Panc1 (cell line): ENCODE measurements around the gene PRXL2B. TPM values are rescaled to one million over a fixed set of nuclear protein-coding genes. Genes with fewer than 3 reads are reported as not detected.

Source experiments
- ATAC-seq: fragments of 200-7000 bp; cut with Tn5 transposase; 2 replicates; pipeline ENCODE4 v1.9.1; 2020; ENCODE audit warnings: mild to moderate bottlenecking, moderate library complexity
- BruUV-seq: library from RNA; stranded (reverse); fragments of 400-500 nt; replicated peaks from 2 replicates; lab custom pipeline; 2021; lab: Mats Ljungman, UMichigan
- CTCF ChIA-PET: fragments of 300-600 bp; sonication (Branson Sonifier 250); formaldehyde crosslinking; loops from one replicate; lab custom pipeline; 2022; ENCODE audit warnings: antibody characterized with exemption; lab: Charles Lee
- POLR2A ChIA-PET: fragments of 300-600 bp; sonication (Branson Sonifier 250); formaldehyde crosslinking; loops from one replicate; lab custom pipeline; 2022; ENCODE audit warnings: antibody characterized with exemption; lab: Charles Lee
- DNase-seq: peaks from one replicate; pipeline ENCODE4 v3.0.0-alpha.2; 2010; ENCODE audit warnings: low read depth, low spot score
- H3K27ac ChIP-seq: 2 replicates; pipeline ENCODE4 v1.5.1; 2011; ENCODE audit warnings: mild to moderate bottlenecking, low read length, inconsistent platforms
- H3K27me3 ChIP-seq: fragments of 200-500 bp; sonication (Bioruptor generic); 2 replicates; pipeline ENCODE4 v1.6.0; 2014; ENCODE audit warnings: low read length, inconsistent platforms; ENCODE audit not compliant: control insufficient read depth, insufficient read depth
- H3K36me3 ChIP-seq: fragments of 200-500 bp; sonication (Bioruptor generic); 2 replicates; pipeline ENCODE4 v1.5.1; 2014; ENCODE audit warnings: inconsistent platforms, mild to moderate bottlenecking, low read length, moderate library complexity; ENCODE audit not compliant: control insufficient read depth, insufficient read depth
- H3K4me1 ChIP-seq: 2 replicates; pipeline ENCODE4 v1.5.1; 2011; ENCODE audit warnings: inconsistent platforms, mild to moderate bottlenecking, low read length, moderate library complexity; ENCODE audit not compliant: control insufficient read depth, insufficient read depth
- H3K4me3 ChIP-seq, 2 experiments: 2 replicates each; pipeline ENCODE4 v1.5.1; 2011 to 2012; ENCODE audit warnings: low read depth in 2 of 2, low read length in 2 of 2, mild to moderate bottlenecking in 2 of 2, inconsistent platforms in 1 of 2, moderate library complexity in 1 of 2
- H3K9me3 ChIP-seq: fragments of 200-500 bp; sonication (Bioruptor generic); 2 replicates; pipeline ENCODE4 v1.5.1; 2014; ENCODE audit warnings: low read depth, mild to moderate bottlenecking, inconsistent platforms, low read length, moderate library complexity; ENCODE audit not compliant: control insufficient read depth, insufficient read depth
- CTCF ChIP-seq: fragments of 450-650 bp; IDR thresholded peaks from 2 replicates; pipeline ENCODE4 v1.5.1; 2017; ENCODE audit warnings: mild to moderate bottlenecking
- POLR2AphosphoS5 ChIP-seq: IDR thresholded peaks from 2 replicates; pipeline ENCODE4 v1.6.1; 2012; ENCODE audit warnings: mild to moderate bottlenecking, low read depth, low read length, moderate library complexity
- REST ChIP-seq, 2 experiments: IDR thresholded peaks; 2 replicates each; pipeline ENCODE4 v1.6.1; 2011 to 2012; ENCODE audit warnings: low read depth in 2 of 2, control low read depth in 1 of 2, low read length in 1 of 2, mild to moderate bottlenecking in 1 of 2, moderate library complexity in 1 of 2; ENCODE audit not compliant: insufficient read depth in 1 of 2
- SIN3A ChIP-seq: IDR thresholded peaks from 2 replicates; pipeline ENCODE4 v1.6.1; 2012; ENCODE audit warnings: low read depth, mild to moderate bottlenecking, low read length, moderate library complexity, borderline replicate concordance; ENCODE audit not compliant: insufficient read depth
- TCF7L2 ChIP-seq: IDR thresholded peaks from 2 replicates; pipeline ENCODE4 v1.6.1; 2011; ENCODE audit warnings: mild to moderate bottlenecking, low read depth, low read length, inconsistent platforms
- in situ Hi-C: cut with HindIII; loops from 2 replicates; pipeline ENCODE4 v1.10.0; 2016; ENCODE audit warnings: low sequenced_read_pairs, low pct_unique_long_range_greater_than_20kb
- intact Hi-C: fragments of 100-400 bp; cut with micrococcal nuclease; formaldehyde crosslinking; loops from one replicate; pipeline ENCODE4 v1.10.0; 2022; ENCODE audit not compliant: unreplicated experiment
- total RNA-seq: library from RNA; stranded (reverse); gene quantifications from one replicate; pipeline ENCODE4 v1.2.1, GENCODE V29; 2021; ENCODE audit not compliant: unreplicated experiment

Gene PRXL2B
- total RNA-seq, 1 experiment from 2014 or later, result 17.0 TPM

GRCh38 chr1:2606881-2607621 lies 20.5 kb downstream of the PRXL2B start:
- intact Hi-C loops (no loop called here), in situ Hi-C loops (no loop called here)
- no TSS peak for BruUV-seq
- POLR2A ChIA-PET, result no interaction called here
- ATAC-seq, result no peak
- Histone ChIP-seq H3K27ac (no peak overlapping the region), H3K4me1 (no peaks in the 10 kb centered on the region), H3K36me3 (no peaks in the 10 kb centered on the region), H3K4me3 (no peak overlapping the region), H3K27me3 (no peaks in the 10 kb centered on the region), H3K9me3 (no peaks in the 10 kb centered on the region)
- CTCF ChIA-PET, result no interaction called here
- DNase-seq, result no peak
- TF ChIP-seq REST (IDR thresholded peaks at IDR 0.05; ENCODE audit: insufficient read depth in 1 of 2, low read depth in 2 of 2, low read length in 1 of 2) (no peak), POLR2AphosphoS5 (no peak), CTCF (no peak), TCF7L2 (no peak)

- POLR2A ChIA-PET, result no interaction called here
- no peak for TF ChIP-seq CTCF
- no peak for TF ChIP-seq SIN3A
- TF ChIP-seq REST (IDR thresholded peaks at IDR 0.05; ENCODE audit: insufficient read depth in 1 of 2, low read depth in 2 of 2, low read length in 1 of 2), result no peak
- no peak for TF ChIP-seq TCF7L2
- TF ChIP-seq POLR2AphosphoS5, result no peak
- no peaks in the 10 kb centered on the region for H3K4me1 ChIP-seq
- no peaks in the 10 kb centered on the region for H3K36me3 ChIP-seq
- CTCF ChIA-PET, result no interaction called here
- no peak overlapping the region for H3K4me3 ChIP-seq
- ATAC-seq (no peak), DNase-seq (no peak)
- in situ Hi-C loops, result no loop called here
- H3K9me3 ChIP-seq, result no peaks in the 10 kb centered on the region
- no TSS peak for BruUV-seq
- H3K27ac ChIP-seq, result no peak overlapping the region
- intact Hi-C loops, result no loop called here
- H3K27me3 ChIP-seq, result no peaks in the 10 kb centered on the region
Observed at GRCh38 chr1:2607641-2608091, 21.1 kb downstream of the PRXL2B start.
